ENCODE measurements around the gene PRKCH. TPM values are rescaled to one million over a fixed set of nuclear protein-coding genes. Genes with fewer than 3 reads are reported as not detected.

PRKCH gene
- total and polyA plus RNA-seq, 2 experiments from 2014 or later = 7.1 to 11.2 TPM

- TF ChIP-seq EZH2 (IDR thresholded peaks at IDR 0.05; ENCODE audit: borderline replicate concordance) (no peak), EZH2phosphoT487 (IDR thresholded peaks at IDR 0.05; ENCODE audit: low read depth, severe bottlenecking, unreplicated experiment) (no peak)
- TF ChIP-seq, protein P1, sequence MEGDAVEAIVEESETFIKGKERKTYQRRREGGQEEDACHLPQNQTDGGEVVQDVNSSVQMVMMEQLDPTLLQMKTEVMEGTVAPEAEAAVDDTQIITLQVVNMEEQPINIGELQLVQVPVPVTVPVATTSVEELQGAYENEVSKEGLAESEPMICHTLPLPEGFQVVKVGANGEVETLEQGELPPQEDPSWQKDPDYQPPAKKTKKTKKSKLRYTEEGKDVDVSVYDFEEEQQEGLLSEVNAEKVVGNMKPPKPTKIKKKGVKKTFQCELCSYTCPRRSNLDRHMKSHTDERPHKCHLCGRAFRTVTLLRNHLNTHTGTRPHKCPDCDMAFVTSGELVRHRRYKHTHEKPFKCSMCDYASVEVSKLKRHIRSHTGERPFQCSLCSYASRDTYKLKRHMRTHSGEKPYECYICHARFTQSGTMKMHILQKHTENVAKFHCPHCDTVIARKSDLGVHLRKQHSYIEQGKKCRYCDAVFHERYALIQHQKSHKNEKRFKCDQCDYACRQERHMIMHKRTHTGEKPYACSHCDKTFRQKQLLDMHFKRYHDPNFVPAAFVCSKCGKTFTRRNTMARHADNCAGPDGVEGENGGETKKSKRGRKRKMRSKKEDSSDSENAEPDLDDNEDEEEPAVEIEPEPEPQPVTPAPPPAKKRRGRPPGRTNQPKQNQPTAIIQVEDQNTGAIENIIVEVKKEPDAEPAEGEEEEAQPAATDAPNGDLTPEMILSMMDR (IDR thresholded peaks at IDR 0.05; ENCODE audit: poor library complexity) = no peak
- Histone ChIP-seq H3K9me3 (ENCODE audit: low read depth) (no peaks in the 10 kb centered on the region), H3K9me2 (replicated peaks; ENCODE audit: insufficient read depth) (no peaks in the 10 kb centered on the region), H2AFZ (no peak overlapping the region), H4K20me1 (ENCODE audit: insufficient read depth, poor library complexity, severe bottlenecking) (no peaks in the 10 kb centered on the region), H3K27ac (peak overlapping the region; percentile 63), H3K79me2 (no peaks in the 10 kb centered on the region), H3K27me3 (no peaks in the 10 kb centered on the region), H3K36me3 (replicated peaks; ENCODE audit: insufficient read depth, low read depth) (no peaks in the 10 kb centered on the region), H3K4me3 (no peak overlapping the region), H3K4me1 (ENCODE audit: insufficient read depth) (peaks cover 33% of the 10 kb centered on the region), H3K4me2 (no peak overlapping the region)
- DNase-seq (ENCODE audit: low spot score) = peak; percentile 58
- WGBS (ENCODE audit: low lambda C conversion rate, missing lambda C conversion rate) = 78% methylated on average over 16 of the region's 16 CpGs
These were observed 204.1 kb downstream of the PRKCH start for GRCh38 chr14:61525293-61526011.

- H3K27me3 ChIP-seq = no peaks in the 10 kb centered on the region
- H3K36me3 ChIP-seq (replicated peaks; ENCODE audit: insufficient read depth, low read depth) = no peaks in the 10 kb centered on the region
- peak overlapping the region; percentile 22 for H3K4me2 ChIP-seq
These were observed 205.3 kb downstream of the PRKCH start for GRCh38 chr14:61526405-61527312.

DNA sequence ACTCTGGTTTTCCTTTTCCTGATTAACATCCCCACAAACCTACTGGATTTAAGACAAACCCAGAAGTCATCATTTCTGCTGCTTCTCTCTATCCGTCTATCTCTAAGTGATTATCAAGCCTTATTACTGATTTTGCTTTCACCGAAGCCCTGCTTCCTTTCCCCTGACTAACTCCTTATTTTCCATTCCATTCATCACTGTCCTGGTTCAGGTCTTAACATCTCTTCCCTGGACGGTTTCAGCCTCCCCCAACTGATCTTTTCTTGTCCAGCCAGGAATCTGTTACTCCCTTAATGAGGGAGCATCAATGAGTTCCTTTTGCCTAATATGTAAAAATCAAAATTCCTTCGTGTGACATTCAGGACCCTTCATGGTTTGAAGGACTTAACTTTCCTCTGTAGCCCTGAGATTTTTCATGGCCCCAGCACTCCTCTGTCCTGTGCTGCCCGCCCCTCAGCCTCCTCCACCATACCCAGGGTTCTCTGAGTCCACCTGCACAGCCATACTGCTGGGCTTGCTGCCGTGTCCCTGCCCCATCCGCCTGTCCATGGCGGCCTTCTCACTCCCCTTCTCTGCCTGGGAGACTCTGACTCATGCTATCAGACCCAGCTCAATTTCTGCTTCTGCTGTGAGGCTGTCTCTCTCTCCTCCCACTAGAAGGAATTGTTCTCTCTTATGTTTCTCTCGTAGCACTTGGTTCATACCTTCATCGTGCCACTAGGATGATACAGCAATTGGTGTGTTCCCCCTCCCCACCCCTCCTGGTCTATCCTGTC, 206.1 kb downstream of the PRKCH start:
- Histone ChIP-seq H3K4me2 (peak overlapping the region; percentile 22), H3K4me3 (no peak overlapping the region), H3K27me3 (no peaks in the 10 kb centered on the region), H4K20me1 (ENCODE audit: insufficient read depth, poor library complexity, severe bottlenecking) (no peaks in the 10 kb centered on the region), H3K9me2 (replicated peaks; ENCODE audit: insufficient read depth) (no peaks in the 10 kb centered on the region), H3K27ac (peak overlapping the region; percentile 63), H3K36me3 (replicated peaks; ENCODE audit: insufficient read depth, low read depth) (no peaks in the 10 kb centered on the region), H3K79me2 (no peaks in the 10 kb centered on the region), H2AFZ (peak overlapping the region; percentile 2), H3K9me3 (ENCODE audit: low read depth) (no peaks in the 10 kb centered on the region), H3K4me1 (ENCODE audit: insufficient read depth) (peaks cover 33% of the 10 kb centered on the region)
- DNase-seq (ENCODE audit: low spot score) = peak; percentile 61
- 60% methylated on average over 10 of the region's 10 CpGs for WGBS (ENCODE audit: low lambda C conversion rate, missing lambda C conversion rate)
- TF ChIP-seq EZH2phosphoT487 (IDR thresholded peaks at IDR 0.05; ENCODE audit: low read depth, severe bottlenecking, unreplicated experiment) (no peak), EZH2 (IDR thresholded peaks at IDR 0.05; ENCODE audit: borderline replicate concordance) (no peak)
- TF ChIP-seq, protein P1 (IDR thresholded peaks at IDR 0.05; ENCODE audit: poor library complexity) = no peak

More at GRCh38 chr14:61526405-61527312, 205.3 kb downstream of the PRKCH start:
- WGBS (ENCODE audit: low lambda C conversion rate, missing lambda C conversion rate) = 65% methylated on average over 9 of the region's 9 CpGs
- Histone ChIP-seq H2AFZ (no peak overlapping the region), H3K9me2 (replicated peaks; ENCODE audit: insufficient read depth) (no peaks in the 10 kb centered on the region), H3K79me2 (no peaks in the 10 kb centered on the region), H3K27ac (peak overlapping the region; percentile 63), H3K4me3 (no peak overlapping the region), H4K20me1 (ENCODE audit: insufficient read depth, poor library complexity, severe bottlenecking) (no peaks in the 10 kb centered on the region), H3K4me1 (ENCODE audit: insufficient read depth) (peaks cover 33% of the 10 kb centered on the region), H3K9me3 (ENCODE audit: low read depth) (no peaks in the 10 kb centered on the region)
- TF ChIP-seq EZH2phosphoT487 (IDR thresholded peaks at IDR 0.05; ENCODE audit: low read depth, severe bottlenecking, unreplicated experiment) (no peak), EZH2 (IDR thresholded peaks at IDR 0.05; ENCODE audit: borderline replicate concordance) (no peak)
- TF ChIP-seq, protein P1 (IDR thresholded peaks at IDR 0.05; ENCODE audit: poor library complexity) = no peak
- DNase-seq (ENCODE audit: low spot score) = peak; percentile 30

All from hepatocyte (in vitro differentiated cells).